Measurements from ENCODE around the gene SPEM1. TPM values are rescaled to one million over a fixed set of nuclear protein-coding genes. Genes with fewer than 3 reads are reported as not detected.

SPEM1 gene
- total and polyA plus RNA-seq, 2 of the 13 experiments (the other 11 are each of a cell fraction or from before 2014, with no cell fraction given), result not detected

DNA sequence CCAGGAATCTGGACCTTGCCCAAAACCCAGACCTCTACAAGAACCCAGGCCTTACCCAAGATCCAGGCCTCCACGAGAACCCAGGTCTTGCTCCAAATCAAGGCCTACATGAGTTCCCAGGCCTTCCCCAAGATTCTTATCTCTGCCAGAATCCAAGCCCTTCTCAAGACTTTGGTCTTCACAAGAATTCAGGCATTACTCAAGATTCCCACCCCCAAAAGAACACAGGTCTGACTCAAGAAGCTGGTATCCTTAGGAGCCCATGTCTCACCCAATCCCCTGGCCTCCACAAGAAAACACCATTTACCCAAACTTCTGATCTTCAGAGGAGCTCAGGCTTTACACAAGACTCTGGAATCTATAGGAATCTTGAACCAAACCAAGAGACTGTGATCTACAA, 11.1 kb downstream of the SPEM1 start (continued):
- TF ChIP-seq, protein P1, sequence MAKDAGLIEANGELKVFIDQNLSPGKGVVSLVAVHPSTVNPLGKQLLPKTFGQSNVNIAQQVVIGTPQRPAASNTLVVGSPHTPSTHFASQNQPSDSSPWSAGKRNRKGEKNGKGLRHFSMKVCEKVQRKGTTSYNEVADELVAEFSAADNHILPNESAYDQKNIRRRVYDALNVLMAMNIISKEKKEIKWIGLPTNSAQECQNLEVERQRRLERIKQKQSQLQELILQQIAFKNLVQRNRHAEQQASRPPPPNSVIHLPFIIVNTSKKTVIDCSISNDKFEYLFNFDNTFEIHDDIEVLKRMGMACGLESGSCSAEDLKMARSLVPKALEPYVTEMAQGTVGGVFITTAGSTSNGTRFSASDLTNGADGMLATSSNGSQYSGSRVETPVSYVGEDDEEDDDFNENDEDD (CRISPR knock-in tag; IDR thresholded peaks at IDR 0.05; ENCODE audit: borderline replicate concordance), result no peak
- TF ChIP-seq, protein P2, sequence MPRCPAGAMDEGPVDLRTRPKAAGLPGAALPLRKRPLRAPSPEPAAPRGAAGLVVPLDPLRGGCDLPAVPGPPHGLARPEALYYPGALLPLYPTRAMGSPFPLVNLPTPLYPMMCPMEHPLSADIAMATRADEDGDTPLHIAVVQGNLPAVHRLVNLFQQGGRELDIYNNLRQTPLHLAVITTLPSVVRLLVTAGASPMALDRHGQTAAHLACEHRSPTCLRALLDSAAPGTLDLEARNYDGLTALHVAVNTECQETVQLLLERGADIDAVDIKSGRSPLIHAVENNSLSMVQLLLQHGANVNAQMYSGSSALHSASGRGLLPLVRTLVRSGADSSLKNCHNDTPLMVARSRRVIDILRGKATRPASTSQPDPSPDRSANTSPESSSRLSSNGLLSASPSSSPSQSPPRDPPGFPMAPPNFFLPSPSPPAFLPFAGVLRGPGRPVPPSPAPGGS (CRISPR knock-in tag; IDR thresholded peaks at IDR 0.05), result no peak
- TF ChIP-seq ZNF235 (CRISPR knock-in tag; IDR thresholded peaks at IDR 0.05; ENCODE audit: borderline replicate concordance) (no peak), RARA (CRISPR knock-in tag; IDR thresholded peaks at IDR 0.05) (no peak)

DNA sequence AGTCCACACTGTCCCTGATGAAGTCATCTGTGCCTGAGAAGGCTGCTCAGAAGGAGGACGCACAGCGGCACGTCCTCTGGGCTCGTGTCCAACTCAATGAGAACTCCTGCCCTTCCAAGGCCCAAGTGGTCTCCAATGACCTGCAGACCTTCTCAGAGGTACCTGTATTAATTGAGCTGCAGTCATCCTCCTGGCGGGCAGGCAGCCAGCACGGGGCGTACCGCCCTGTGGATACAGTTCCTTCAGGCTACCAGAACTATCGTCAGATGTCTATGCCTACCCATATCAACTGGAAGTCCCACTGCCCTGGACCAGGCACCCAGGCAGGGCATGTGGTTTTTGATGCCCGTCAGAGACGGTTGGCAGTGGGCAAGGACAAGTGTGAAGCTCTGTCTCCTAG, 12.2 kb downstream of the SPEM1 start:
- BruUV-seq (replicated peaks), result no TSS peak

More for the DNA sequence above, 12.2 kb downstream of the SPEM1 start:
- in situ Hi-C loops (cut with HindIII; ENCODE audit: extremely low pct_ligation_motif_present, low pct_unique_long_range_greater_than_20kb), result no loop called here
- FAIRE-seq (no peak), ATAC-seq (no peak), DNase-seq (ENCODE audit: low spot score) (no peak)
- no peak overlapping the region for H3K9ac ChIP-seq (ENCODE audit: insufficient read depth, low read depth, low read length)
- no peak overlapping the region for H3K27ac ChIP-seq (ENCODE audit: extremely low read length, insufficient read depth, low read length)
- intact Hi-C loops (cut with micrococcal nuclease; ENCODE audit: unreplicated experiment), result no loop called here
- H3K27me3 ChIP-seq (ENCODE audit: control insufficient read depth in 1 of 2, insufficient read depth in 2 of 2, low read length in 2 of 2), result peaks cover 2% of the 10 kb centered on the region in 2 experiments; a peak in 3 of 5 replicates
- peaks cover 19% of the 10 kb centered on the region for H3K4me1 ChIP-seq (ENCODE audit: insufficient read depth, low read length)
- no peaks in the 10 kb centered on the region for H3K9me3 ChIP-seq (ENCODE audit: low read length)
- H3K4me3 ChIP-seq (replicated peaks in 1 of 3; ENCODE audit: insufficient read depth in 1 of 3, low read depth in 2 of 3, low read length in 3 of 3), result no peak overlapping the region
- no peaks in the 10 kb centered on the region for H3K79me2 ChIP-seq (ENCODE audit: insufficient read depth, low read length)
- POLR2A ChIA-PET, result interaction anchor here (0.8 to 1.1 kb wide), 2 partner anchors 28 kb away, joined by 3 to 4 read pairs; partner anchors contain the start of gene TMEM256
- H2AFZ ChIP-seq (ENCODE audit: low read length), result no peak overlapping the region
- H3K36me3 ChIP-seq (replicated peaks in 1 of 2; ENCODE audit: control insufficient read depth in 1 of 2, insufficient read depth in 2 of 2, low read length in 2 of 2), result no peaks in the 10 kb centered on the region
- no peaks in the 10 kb centered on the region for H4K20me1 ChIP-seq (ENCODE audit: insufficient read depth, low read length)
- no peak overlapping the region for H3K4me2 ChIP-seq (ENCODE audit: low read depth, low read length)
- CTCF ChIA-PET (ENCODE audit: low intra/inter-chr PET ratio, low total read pairs), result no interaction called here
- TF ChIP-seq ZNF256 (CRISPR knock-in tag; conservative IDR thresholded peaks at IDR 0.05), result no peak
- no peak for TF ChIP-seq FOXO1 (CRISPR knock-in tag; IDR thresholded peaks at IDR 0.05)
- TF ChIP-seq NFE2L2 (IDR thresholded peaks at IDR 0.05; ENCODE audit: low read length), result no peak
- no peak for TF ChIP-seq NCOA5 (CRISPR knock-in tag; IDR thresholded peaks at IDR 0.05)
- no peak for TF ChIP-seq ZNF430 (CRISPR knock-in tag; IDR thresholded peaks at IDR 0.05)
- TF ChIP-seq SP5 (CRISPR knock-in tag; IDR thresholded peaks at IDR 0.05; ENCODE audit: borderline replicate concordance, low read depth), result no peak
- TF ChIP-seq, protein P3, sequence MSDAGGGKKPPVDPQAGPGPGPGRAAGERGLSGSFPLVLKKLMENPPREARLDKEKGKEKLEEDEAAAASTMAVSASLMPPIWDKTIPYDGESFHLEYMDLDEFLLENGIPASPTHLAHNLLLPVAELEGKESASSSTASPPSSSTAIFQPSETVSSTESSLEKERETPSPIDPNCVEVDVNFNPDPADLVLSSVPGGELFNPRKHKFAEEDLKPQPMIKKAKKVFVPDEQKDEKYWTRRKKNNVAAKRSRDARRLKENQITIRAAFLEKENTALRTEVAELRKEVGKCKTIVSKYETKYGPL (CRISPR knock-in tag; IDR thresholded peaks at IDR 0.05), result no peak
- TF ChIP-seq, protein P4, sequence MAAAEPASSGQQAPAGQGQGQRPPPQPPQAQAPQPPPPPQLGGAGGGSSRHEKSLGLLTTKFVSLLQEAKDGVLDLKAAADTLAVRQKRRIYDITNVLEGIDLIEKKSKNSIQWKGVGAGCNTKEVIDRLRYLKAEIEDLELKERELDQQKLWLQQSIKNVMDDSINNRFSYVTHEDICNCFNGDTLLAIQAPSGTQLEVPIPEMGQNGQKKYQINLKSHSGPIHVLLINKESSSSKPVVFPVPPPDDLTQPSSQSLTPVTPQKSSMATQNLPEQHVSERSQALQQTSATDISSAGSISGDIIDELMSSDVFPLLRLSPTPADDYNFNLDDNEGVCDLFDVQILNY (CRISPR knock-in tag; conservative IDR thresholded peaks at IDR 0.05), result no peak
- TF ChIP-seq GABPA (IDR thresholded peaks at IDR 0.05; ENCODE audit: low read depth, low read length), result no peak
- no peak for TF ChIP-seq GABPA (CRISPR knock-in tag; IDR thresholded peaks at IDR 0.05; ENCODE audit: low read depth)
- no peak for TF ChIP-seq ZNF263 (CRISPR knock-in tag; IDR thresholded peaks at IDR 0.05)
- WGBS (ENCODE audit: low lambda C conversion rate), result 20% methylated on average over 3 of the region's 11 CpGs
